ENCODE results near the gene CCDC12. TPM values are rescaled to one million over a fixed set of nuclear protein-coding genes. Genes with fewer than 3 reads are reported as not detected.

Gene CCDC12
- total RNA-seq, 1 donor from 2014 or later = 66.2 TPM

GRCh38 chr3:46904303-46905212, 72.0 kb downstream of the CCDC12 start:
- no peaks in the 10 kb centered on the region for H3K36me3 Mint-ChIP-seq (ENCODE audit: low read depth)
- intact Hi-C loops (cut with micrococcal nuclease) = loop anchor here (10.0 kb wide), 1 partner anchor 420 kb away; no protein-coding TSS in a partner anchor
- H3K9me3 Mint-ChIP-seq = no peaks in the 10 kb centered on the region
- DNase-seq = no peak
- no peak overlapping the region for H3K27ac Mint-ChIP-seq
- H3K4me1 Mint-ChIP-seq = peaks cover 3% of the 10 kb centered on the region
- H3K4me3 Mint-ChIP-seq = no peak overlapping the region
- H3K27me3 Mint-ChIP-seq = no peaks in the 10 kb centered on the region

DNA sequence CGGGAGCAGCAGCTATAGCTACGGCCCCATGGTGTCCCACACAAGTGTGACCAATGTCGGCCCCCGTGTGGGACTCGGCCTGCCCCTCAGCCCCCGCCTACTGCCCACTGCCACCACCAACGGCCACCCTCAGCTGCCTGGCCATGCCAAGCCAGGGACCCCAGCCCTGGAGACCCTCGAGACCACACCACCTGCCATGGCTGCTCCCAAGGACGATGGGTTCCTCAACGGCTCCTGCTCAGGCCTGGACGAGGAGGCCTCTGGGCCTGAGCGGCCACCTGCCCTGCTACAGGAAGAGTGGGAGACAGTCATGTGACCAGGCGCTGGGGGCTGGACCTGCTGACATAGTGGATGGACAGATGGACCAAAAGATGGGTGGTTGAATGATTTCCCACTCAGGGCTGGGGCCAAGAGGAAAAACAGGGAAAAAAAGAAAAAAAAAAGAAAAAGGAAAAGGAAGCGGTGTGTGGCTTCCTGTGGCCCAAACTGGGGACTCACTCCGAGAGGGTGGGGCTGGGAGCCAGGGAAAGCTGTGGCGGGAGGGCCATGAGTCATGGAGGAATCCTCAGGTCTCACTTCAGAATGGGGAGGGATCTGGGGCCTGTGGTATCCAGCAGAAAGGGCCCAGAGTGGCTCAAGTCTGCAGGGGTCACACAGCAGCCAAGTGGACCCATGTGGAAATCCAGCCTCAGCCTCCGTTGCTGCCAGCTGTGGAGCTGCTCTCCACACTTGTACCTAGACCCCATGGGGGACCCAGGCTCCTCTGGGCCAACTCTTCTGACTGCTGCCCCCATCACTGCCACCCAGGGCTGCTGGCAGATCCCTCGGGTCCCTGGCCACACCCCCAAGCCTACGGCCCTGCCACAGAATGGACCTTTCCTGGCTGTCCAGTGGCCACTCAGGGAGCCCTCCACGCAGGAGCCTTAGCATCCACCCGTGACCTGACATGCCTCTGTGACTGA, 72.9 kb downstream of the CCDC12 start:
- Mint-ChIP-seq H3K4me3 (no peak overlapping the region), H3K36me3 (ENCODE audit: low read depth) (no peaks in the 10 kb centered on the region), H3K4me1 (no peaks in the 10 kb centered on the region), H3K27ac (no peak overlapping the region), H3K9me3 (no peaks in the 10 kb centered on the region), H3K27me3 (peaks cover 6% of the 10 kb centered on the region)
- intact Hi-C loops (cut with micrococcal nuclease) = loop anchor here (10.0 kb wide), 1 partner anchor 419 kb away; no protein-coding TSS in a partner anchor
- DNase-seq = no peak

GRCh38 chr3:46902188-46902631, 74.3 kb downstream of the CCDC12 start:
- intact Hi-C loops (cut with micrococcal nuclease) = loop anchor here (10.0 kb wide), 1 partner anchor 417 kb away; no protein-coding TSS in a partner anchor
- Mint-ChIP-seq H3K36me3 (ENCODE audit: low read depth) (no peaks in the 10 kb centered on the region), H3K27me3 (peaks cover 15% of the 10 kb centered on the region), H3K4me3 (no peak overlapping the region), H3K27ac (no peak overlapping the region), H3K4me1 (no peaks in the 10 kb centered on the region), H3K9me3 (no peaks in the 10 kb centered on the region)
- no peak for DNase-seq

- no peaks in the 10 kb centered on the region for H3K4me1 Mint-ChIP-seq
- H3K27me3 Mint-ChIP-seq = peaks cover 15% of the 10 kb centered on the region
- no peaks in the 10 kb centered on the region for H3K36me3 Mint-ChIP-seq (ENCODE audit: low read depth)
- no peak for DNase-seq
- H3K9me3 Mint-ChIP-seq = no peaks in the 10 kb centered on the region
- H3K4me3 Mint-ChIP-seq = no peak overlapping the region
- no peak overlapping the region for H3K27ac Mint-ChIP-seq
- intact Hi-C loops (cut with micrococcal nuclease) = loop anchor here (10.0 kb wide), 1 partner anchor 417 kb away; no protein-coding TSS in a partner anchor
Measured at GRCh38 chr3:46901591-46902187, 74.9 kb downstream of the CCDC12 start.

GRCh38 chr3:46901061-46901460, 75.5 kb downstream of the CCDC12 start:
- Mint-ChIP-seq H3K9me3 (no peaks in the 10 kb centered on the region), H3K36me3 (ENCODE audit: low read depth) (no peaks in the 10 kb centered on the region), H3K4me3 (no peak overlapping the region), H3K4me1 (no peaks in the 10 kb centered on the region), H3K27ac (no peak overlapping the region), H3K27me3 (peaks cover 20% of the 10 kb centered on the region)
- intact Hi-C loops (cut with micrococcal nuclease) = loop anchor here (10.0 kb wide), 1 partner anchor 416 kb away; no protein-coding TSS in a partner anchor
- no peak for DNase-seq

DNA sequence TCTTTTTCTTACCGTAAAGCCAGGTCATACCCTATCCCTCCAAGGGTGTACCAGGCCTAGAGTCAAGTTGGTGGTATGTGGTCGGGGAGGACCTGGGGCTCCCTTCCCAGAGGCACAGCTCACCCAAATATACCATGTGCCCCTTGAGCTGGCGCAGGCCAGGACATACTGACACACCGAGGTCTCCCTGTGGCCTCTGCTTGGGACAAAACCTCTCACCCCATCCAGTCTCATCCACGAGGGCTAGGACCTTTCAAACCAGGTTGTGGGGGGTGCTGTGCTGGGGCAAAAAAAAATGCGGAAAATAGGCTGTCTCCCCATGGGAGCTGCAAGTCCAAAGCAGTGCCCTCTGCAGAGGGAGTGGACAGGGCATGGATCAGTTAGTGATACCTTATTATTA, 76.2 kb downstream of the CCDC12 start:
- intact Hi-C loops (cut with micrococcal nuclease) = loop anchor here (10.0 kb wide), 1 partner anchor 416 kb away; no protein-coding TSS in a partner anchor
- no peak for DNase-seq
- H3K36me3 Mint-ChIP-seq (ENCODE audit: low read depth) = no peaks in the 10 kb centered on the region
- no peaks in the 10 kb centered on the region for H3K9me3 Mint-ChIP-seq
- no peak overlapping the region for H3K27ac Mint-ChIP-seq
- no peaks in the 10 kb centered on the region for H3K4me1 Mint-ChIP-seq
- H3K4me3 Mint-ChIP-seq = no peak overlapping the region
- peaks cover 24% of the 10 kb centered on the region for H3K27me3 Mint-ChIP-seq

DNA sequence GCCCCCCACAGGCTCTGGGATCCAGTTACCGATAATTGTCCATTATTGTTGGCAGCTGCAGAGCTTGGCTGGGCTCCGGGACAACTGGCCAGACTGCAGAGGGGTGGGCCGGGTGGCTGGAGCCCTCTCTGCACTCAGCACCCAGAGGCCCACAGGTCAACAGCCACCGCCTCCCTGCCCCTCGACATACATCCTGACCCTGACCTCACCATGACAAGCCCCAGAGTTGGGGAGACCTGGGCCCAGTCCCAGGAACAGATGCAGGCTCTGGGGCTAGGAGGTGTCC, 76.6 kb downstream of the CCDC12 start:
- Mint-ChIP-seq H3K36me3 (ENCODE audit: low read depth) (no peaks in the 10 kb centered on the region), H3K4me1 (peaks cover 2% of the 10 kb centered on the region), H3K4me3 (no peak overlapping the region), H3K27me3 (peaks cover 28% of the 10 kb centered on the region), H3K9me3 (no peaks in the 10 kb centered on the region), H3K27ac (no peak overlapping the region)
- intact Hi-C loops (cut with micrococcal nuclease) = loop anchor here (10.0 kb wide), 1 partner anchor 415 kb away; no protein-coding TSS in a partner anchor
- no peak for DNase-seq

DNA sequence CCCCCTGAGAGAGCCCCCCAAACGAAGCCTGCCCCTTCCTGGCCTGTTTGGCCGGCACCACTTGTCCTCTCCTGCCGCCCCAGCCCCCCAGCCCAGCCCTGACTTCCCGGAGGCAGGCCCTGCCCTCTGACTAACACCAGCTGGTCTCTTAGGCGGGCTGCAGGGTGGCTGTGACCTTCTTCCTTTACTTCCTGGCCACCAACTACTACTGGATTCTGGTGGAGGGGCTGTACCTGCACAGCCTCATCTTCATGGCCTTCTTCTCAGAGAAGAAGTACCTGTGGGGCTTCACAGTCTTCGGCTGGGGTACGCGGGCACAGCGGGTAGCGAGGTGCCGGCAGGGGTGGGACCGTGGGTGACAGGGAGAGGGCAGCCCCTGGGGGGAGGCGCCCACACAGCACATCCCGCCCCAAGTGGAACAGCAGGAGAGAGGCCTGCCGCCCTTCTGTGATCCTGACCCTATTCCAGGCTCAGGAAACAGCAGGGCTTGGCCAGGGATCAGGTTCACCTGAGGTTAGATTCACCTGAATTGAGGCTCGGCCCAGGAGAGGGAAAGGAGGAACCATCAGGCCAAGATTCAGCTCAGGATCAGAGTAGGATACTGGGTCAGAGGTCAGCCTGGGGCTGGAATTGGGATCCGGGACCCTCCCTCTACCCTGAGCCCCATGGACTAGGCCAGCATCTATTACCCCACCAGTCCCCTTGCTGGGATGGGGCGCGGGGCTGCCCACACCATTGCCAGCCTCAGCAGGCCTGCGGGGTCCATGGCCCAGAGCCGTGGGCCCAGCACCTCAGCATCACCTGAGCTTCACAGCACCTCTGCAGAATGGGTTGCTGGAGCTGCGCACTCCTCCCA, 77.2 kb downstream of the CCDC12 start:
- no peaks in the 10 kb centered on the region for H3K36me3 Mint-ChIP-seq (ENCODE audit: low read depth)
- peaks cover 2% of the 10 kb centered on the region for H3K4me1 Mint-ChIP-seq
- intact Hi-C loops (cut with micrococcal nuclease) = loop anchor here (10.0 kb wide), 1 partner anchor 415 kb away; no protein-coding TSS in a partner anchor
- H3K4me3 Mint-ChIP-seq = no peak overlapping the region
- H3K27ac Mint-ChIP-seq = no peak overlapping the region
- peaks cover 30% of the 10 kb centered on the region for H3K27me3 Mint-ChIP-seq
- DNase-seq = no peak
- no peaks in the 10 kb centered on the region for H3K9me3 Mint-ChIP-seq

DNA sequence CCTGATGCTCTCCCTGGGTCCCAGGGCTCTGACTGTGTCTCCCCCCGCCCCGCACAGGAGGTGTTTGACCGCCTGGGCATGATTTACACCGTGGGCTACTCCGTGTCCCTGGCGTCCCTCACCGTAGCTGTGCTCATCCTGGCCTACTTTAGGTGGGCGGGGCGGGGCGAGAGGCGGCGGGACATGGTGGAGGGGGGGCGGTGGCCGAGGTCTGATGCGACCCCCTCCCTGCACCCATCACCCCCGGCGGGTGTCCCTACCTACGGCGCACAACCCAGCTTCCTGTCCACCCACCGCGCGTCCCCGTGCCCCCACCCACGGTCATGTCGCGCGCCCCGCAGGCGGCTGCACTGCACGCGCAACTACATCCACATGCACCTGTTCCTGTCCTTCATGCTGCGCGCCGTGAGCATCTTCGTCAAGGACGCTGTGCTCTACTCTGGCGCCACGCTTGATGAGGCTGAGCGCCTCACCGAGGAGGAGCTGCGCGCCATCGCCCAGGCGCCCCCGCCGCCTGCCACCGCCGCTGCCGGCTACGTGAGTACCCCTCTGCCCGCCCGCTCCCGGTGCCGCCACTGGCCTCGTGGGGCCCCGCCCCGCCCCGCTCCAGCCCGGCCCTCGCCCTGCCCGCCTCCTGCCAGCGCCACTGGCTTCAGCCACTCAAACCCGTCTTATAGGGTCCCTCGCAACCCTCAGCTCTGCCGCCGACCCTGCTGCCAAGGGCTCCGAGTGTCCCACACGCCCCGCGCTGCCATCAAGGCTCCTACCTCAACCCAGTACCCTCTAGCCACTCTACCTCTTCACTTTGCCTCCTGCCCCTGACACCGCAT, 78.0 kb downstream of the CCDC12 start:
- H3K4me1 Mint-ChIP-seq = peaks cover 2% of the 10 kb centered on the region
- H3K9me3 Mint-ChIP-seq = no peaks in the 10 kb centered on the region
- no peak overlapping the region for H3K27ac Mint-ChIP-seq
- intact Hi-C loops (cut with micrococcal nuclease) = no loop called here
- H3K27me3 Mint-ChIP-seq = peaks cover 36% of the 10 kb centered on the region
- H3K4me3 Mint-ChIP-seq = no peak overlapping the region
- DNase-seq = no peak
- H3K36me3 Mint-ChIP-seq (ENCODE audit: low read depth) = no peaks in the 10 kb centered on the region

DNA sequence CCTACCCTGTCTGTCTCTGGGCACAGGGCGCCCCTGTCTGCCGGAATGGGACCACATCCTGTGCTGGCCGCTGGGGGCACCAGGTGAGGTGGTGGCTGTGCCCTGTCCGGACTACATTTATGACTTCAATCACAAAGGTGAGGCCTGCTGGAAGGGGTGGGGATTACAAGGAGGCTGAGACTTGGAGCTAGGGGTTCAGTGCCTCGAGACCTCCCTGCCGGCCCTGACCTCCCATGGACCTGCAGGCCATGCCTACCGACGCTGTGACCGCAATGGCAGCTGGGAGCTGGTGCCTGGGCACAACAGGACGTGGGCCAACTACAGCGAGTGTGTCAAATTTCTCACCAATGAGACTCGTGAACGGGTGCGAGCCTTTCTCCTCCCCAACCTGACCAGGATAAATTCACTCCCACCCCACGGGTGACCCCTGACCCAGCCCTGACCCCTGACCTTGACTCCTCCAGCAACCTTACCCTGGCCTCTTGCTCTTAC, 78.7 kb downstream of the CCDC12 start:
- no peak overlapping the region for H3K27ac Mint-ChIP-seq

GRCh38 chr3:46897031-46897430, 79.5 kb downstream of the CCDC12 start:
- intact Hi-C loops (cut with micrococcal nuclease) = no loop called here
- no peak overlapping the region for H3K4me3 Mint-ChIP-seq
- H3K27ac Mint-ChIP-seq = no peak overlapping the region

More for the DNA sequence above, 78.7 kb downstream of the CCDC12 start:
- H3K9me3 Mint-ChIP-seq = no peaks in the 10 kb centered on the region
- no peak for DNase-seq
- H3K36me3 Mint-ChIP-seq (ENCODE audit: low read depth) = no peaks in the 10 kb centered on the region
- peaks cover 42% of the 10 kb centered on the region for H3K27me3 Mint-ChIP-seq
- H3K4me1 Mint-ChIP-seq = peaks cover 2% of the 10 kb centered on the region
- no peak overlapping the region for H3K4me3 Mint-ChIP-seq
- intact Hi-C loops (cut with micrococcal nuclease) = no loop called here

DNA sequence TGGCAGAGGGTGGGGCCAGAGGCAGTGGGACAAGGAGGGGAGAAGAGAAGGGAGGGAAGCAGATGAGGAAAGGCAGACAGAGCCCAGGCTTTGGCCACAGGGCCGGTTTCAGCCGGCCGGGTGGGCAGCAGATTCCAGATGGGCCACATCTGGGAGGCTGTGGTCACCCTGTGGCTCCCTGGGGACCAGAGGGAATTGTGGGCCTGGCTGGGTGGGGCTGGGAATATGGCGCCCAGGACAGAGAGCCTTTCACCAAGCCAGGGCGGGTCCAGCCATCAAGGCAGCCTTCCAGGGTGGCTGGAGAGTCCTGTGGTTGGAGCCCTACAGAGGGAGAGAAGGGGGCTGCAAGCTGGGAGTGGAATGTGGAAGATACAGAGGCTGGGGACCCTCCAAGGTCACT, 80.2 kb downstream of the CCDC12 start:
- Mint-ChIP-seq H3K9me3 (no peaks in the 10 kb centered on the region), H3K27ac (no peak overlapping the region), H3K27me3 (peaks cover 55% of the 10 kb centered on the region), H3K4me3 (no peak overlapping the region), H3K4me1 (peaks cover 5% of the 10 kb centered on the region), H3K36me3 (ENCODE audit: low read depth) (no peaks in the 10 kb centered on the region)
- intact Hi-C loops (cut with micrococcal nuclease) = no loop called here
- no peak for DNase-seq

More at GRCh38 chr3:46897031-46897430, 79.5 kb downstream of the CCDC12 start:
- no peaks in the 10 kb centered on the region for H3K36me3 Mint-ChIP-seq (ENCODE audit: low read depth)
- H3K9me3 Mint-ChIP-seq = no peaks in the 10 kb centered on the region
- H3K27me3 Mint-ChIP-seq = peaks cover 49% of the 10 kb centered on the region
- peaks cover 5% of the 10 kb centered on the region for H3K4me1 Mint-ChIP-seq
- DNase-seq = no peak
